Measurements from ENCODE around the gene SMYD3. TPM values are rescaled to one million over a fixed set of nuclear protein-coding genes. Genes with fewer than 3 reads are reported as not detected.
"Not testable (repeated sequence)": the region's sequence is repeated elsewhere in the genome, so short reads cannot be mapped to it uniquely, and the experiment has no call there.

The SMYD3 gene
- total RNA-seq, 4 donors from 2014 or later: 33.7 to 105 (median 51.4) TPM

GRCh38 chr1:245716561-245716960 is 790.5 kb downstream of the SMYD3 start:
- 87 to 94% methylated on average over 3 of the region's 3 CpGs for WGBS, 2 donors
- no peak overlapping the region for H3K4me3 ChIP-seq (replicated peaks in 1 of 3)
- H3K9me3 ChIP-seq: no peaks in the 10 kb centered on the region

GRCh38 chr1:245715970-245716369 is 791.1 kb downstream of the SMYD3 start:
- no peak for TF ChIP-seq POLR2A (IDR thresholded peaks at IDR 0.05)
- TF ChIP-seq CTCF (IDR thresholded peaks at IDR 0.05): no peak
- intact Hi-C loops (cut with DNase I): no loop called here
- no peak for DNase-seq
- Histone ChIP-seq H3K4me3 (replicated peaks in 1 of 3) (no peak overlapping the region), H3K9me3 (no peaks in the 10 kb centered on the region), H3K27ac (no peak overlapping the region), H3K36me3 (no peaks in the 10 kb centered on the region), H3K4me1 (no peaks in the 10 kb centered on the region), H3K27me3 (no peaks in the 10 kb centered on the region)
- WGBS, 2 donors: 56 to 72% methylated on average over 1 of the region's 1 CpG

More at GRCh38 chr1:245716561-245716960, 790.5 kb downstream of the SMYD3 start:
- Histone ChIP-seq H3K36me3 (no peaks in the 10 kb centered on the region), H3K27ac (no peak overlapping the region), H3K27me3 (no peaks in the 10 kb centered on the region), H3K4me1 (no peaks in the 10 kb centered on the region)
- DNase-seq: no peak
- intact Hi-C loops (cut with DNase I): no loop called here
- TF ChIP-seq POLR2A (IDR thresholded peaks at IDR 0.05): no peak
- TF ChIP-seq CTCF (IDR thresholded peaks at IDR 0.05): no peak

DNA sequence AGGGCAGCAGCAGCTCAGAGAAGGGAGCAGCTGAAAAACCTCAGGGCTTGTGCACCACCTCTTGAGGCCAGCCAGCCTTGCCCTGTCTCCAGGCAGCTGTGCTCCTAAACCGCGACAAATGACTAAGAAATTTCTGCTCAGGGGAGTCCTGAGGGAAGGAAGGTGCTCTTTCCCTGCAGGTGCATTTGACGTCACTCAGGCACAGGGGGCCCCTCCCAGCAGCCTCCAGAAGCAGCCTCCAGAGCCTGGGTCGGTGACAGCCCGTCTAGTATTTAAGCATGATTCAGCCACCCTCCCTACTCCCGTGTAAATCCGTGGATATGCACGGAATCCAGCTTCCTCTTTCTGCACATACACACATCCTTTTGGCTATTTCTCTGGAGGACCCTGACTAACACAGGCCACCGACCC is 791.8 kb downstream of the SMYD3 start:
- intact Hi-C loops (cut with DNase I): no loop called here
- Histone ChIP-seq H3K9me3 (no peaks in the 10 kb centered on the region), H3K27me3 (no peaks in the 10 kb centered on the region), H3K27ac (no peak overlapping the region), H3K4me3 (replicated peaks in 1 of 3) (no peak overlapping the region), H3K4me1 (no peaks in the 10 kb centered on the region), H3K36me3 (no peaks in the 10 kb centered on the region)
- 65 to 66% methylated on average over 9 of the region's 9 CpGs for WGBS, 2 donors
- TF ChIP-seq POLR2A (IDR thresholded peaks at IDR 0.05) (no peak), CTCF (IDR thresholded peaks at IDR 0.05) (no peak)
- no peak for DNase-seq

GRCh38 chr1:245714027-245714426 is 793.1 kb downstream of the SMYD3 start:
- H3K27ac ChIP-seq; H3K36me3 ChIP-seq; H3K27me3 ChIP-seq; intact Hi-C loops (cut with DNase I); DNase-seq; H3K4me1 ChIP-seq; H3K4me3 ChIP-seq (replicated peaks in 1 of 3); H3K9me3 ChIP-seq: not testable (repeated sequence)
- 91 to 92% methylated on average over 3 of the region's 3 CpGs for WGBS, 2 donors

DNA sequence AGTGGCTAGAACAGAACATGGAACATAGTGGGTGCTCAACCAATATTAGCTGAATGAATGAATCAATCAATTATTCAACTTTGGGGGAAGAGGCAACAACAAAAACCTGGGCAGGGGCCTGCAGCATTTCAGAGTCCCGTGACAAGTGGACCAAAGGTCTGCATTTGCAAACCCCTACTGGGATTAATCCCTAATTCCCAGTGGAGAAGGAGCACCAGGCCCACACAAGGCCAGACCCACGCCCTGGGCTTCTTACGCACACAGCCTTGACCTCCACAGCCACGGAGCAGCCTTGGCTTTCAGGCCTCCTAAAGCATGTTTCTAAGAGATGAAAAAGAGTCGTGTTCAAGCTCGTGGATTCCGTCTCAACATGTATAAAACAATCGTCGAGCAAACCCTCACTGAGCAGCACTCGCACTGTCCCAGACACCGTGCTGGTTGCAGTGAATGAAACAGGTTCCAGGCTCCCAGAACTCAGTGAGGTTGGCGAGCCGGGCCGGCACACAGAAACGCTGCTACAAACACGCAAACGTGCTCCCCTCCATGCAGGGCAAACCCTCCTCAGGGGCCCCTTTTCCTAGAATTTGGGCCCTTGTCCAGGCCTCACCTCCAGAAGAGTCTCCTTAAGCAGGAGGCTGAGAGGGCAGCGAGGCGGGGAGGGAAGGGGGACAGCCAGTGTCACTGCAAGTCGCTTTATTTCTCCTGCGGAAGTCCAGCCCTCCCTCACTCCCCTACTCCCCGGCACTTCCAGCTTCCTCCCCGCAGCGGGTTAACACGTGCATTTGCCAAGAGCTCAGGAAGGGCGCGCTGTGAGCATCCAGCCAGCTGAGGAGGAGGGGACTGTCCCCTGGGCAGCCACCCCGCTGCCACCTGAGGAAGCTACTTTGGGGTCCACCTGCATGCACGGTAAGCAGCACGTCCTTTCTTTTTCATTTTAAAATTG is 795.8 kb downstream of the SMYD3 start:
- Histone ChIP-seq H3K4me3 (replicated peaks in 1 of 3) (no peak overlapping the region), H3K27me3 (no peaks in the 10 kb centered on the region), H3K4me1 (no peaks in the 10 kb centered on the region), H3K27ac (no peak overlapping the region), H3K9me3 (no peaks in the 10 kb centered on the region), H3K36me3 (no peaks in the 10 kb centered on the region)
- intact Hi-C loops (cut with DNase I): no loop called here
- TF ChIP-seq POLR2A (IDR thresholded peaks at IDR 0.05) (no peak), CTCF (IDR thresholded peaks at IDR 0.05) (no peak)
- 48 to 51% methylated on average over 26 to 30 of the region's 30 CpGs for WGBS, 2 donors
- DNase-seq: no peak
